ENCODE results near the gene FAM228B.

DNA sequence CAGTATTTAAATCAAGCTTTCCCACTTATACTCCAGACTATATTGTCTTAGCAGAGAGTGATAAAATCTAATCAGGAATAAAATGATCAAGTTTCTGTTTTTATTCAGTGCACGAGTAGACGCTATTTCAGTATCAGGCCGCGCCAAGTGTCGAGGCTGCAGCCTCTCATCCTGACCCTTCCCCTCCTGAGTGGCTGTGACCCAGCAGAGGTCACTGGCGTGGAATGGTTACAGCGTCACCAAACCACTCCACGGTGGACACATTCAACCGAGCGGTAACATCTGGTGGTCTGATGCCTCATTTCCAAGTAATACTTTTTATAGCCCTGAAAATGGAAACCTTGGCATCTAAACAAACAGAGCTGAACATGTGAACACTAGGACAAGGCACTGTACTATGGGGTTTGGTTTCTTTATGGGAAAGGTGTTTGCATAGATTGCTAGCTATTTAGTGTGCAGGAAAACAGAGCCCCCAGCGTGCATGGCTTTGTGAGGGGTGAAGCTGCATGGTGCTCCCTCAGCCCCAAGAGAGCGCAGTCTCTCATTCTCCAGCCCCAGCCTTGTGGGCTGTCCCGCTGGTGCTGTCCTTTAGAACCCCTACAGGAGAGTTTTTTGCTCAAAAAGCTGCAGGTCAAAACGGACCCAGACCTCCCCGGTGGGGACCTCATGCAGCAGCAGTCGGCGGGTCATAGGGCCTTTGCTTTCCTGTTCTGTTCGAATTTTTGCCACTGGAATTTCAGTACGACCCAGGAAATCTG, 79.9 kb downstream of the FAM228B start:
- TF ChIP-seq, protein P1, sequence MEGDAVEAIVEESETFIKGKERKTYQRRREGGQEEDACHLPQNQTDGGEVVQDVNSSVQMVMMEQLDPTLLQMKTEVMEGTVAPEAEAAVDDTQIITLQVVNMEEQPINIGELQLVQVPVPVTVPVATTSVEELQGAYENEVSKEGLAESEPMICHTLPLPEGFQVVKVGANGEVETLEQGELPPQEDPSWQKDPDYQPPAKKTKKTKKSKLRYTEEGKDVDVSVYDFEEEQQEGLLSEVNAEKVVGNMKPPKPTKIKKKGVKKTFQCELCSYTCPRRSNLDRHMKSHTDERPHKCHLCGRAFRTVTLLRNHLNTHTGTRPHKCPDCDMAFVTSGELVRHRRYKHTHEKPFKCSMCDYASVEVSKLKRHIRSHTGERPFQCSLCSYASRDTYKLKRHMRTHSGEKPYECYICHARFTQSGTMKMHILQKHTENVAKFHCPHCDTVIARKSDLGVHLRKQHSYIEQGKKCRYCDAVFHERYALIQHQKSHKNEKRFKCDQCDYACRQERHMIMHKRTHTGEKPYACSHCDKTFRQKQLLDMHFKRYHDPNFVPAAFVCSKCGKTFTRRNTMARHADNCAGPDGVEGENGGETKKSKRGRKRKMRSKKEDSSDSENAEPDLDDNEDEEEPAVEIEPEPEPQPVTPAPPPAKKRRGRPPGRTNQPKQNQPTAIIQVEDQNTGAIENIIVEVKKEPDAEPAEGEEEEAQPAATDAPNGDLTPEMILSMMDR (IDR thresholded peaks at IDR 0.05): no peak
- TF ChIP-seq POLR2AphosphoS5 (IDR thresholded peaks at IDR 0.05) (no peak), POLR2A (IDR thresholded peaks at IDR 0.05; ENCODE audit: low read depth) (no peak)
